HG02571 (cell line): ENCODE results near the gene POLR3GL.

Experiments used
- ATAC-seq: cut with Tn5 transposase; IDR thresholded peaks from one replicate; pipeline ENCODE4 v1.9.1; 2021; ENCODE audit warnings: mild to moderate bottlenecking, moderate library complexity; ENCODE audit not compliant: unreplicated experiment

POLR3GL gene

DNA sequence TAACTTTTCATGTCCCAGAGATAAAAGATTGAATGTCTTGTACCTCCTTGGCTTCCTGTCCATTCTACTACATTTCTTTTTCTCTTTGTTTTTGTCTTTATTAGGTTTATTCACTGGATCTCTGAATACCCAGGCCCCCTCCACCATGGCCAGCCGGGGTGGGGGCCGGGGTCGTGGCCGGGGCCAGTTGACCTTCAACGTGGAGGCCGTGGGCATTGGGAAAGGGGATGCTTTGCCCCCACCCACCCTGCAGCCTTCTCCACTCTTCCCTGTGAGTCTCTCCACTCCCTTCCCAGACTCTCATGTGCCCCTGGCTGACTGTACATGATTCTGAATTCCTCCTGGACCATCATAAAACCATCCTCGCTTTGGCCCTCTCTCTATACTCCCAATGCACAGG lies 10.2 kb downstream of the POLR3GL start:
- no peak for ATAC-seq

DNA sequence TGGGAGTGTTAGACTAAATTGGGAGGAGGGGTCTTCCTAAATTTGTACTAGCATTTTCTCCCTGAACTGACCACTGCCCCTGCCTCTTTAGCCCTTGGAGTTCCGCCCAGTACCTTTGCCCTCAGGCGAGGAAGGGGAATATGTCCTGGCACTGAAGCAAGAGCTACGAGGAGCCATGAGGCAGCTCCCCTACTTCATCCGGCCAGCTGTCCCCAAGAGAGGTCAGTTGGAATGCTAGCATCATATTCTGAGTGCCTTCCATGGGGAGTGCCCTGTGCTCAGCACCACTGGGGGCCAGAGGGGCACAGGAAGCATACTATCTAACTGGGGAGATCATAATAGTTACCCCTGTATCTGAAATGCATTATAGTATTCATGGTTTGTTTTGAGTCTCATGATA lies 10.7 kb downstream of the POLR3GL start:
- no peak for ATAC-seq

DNA sequence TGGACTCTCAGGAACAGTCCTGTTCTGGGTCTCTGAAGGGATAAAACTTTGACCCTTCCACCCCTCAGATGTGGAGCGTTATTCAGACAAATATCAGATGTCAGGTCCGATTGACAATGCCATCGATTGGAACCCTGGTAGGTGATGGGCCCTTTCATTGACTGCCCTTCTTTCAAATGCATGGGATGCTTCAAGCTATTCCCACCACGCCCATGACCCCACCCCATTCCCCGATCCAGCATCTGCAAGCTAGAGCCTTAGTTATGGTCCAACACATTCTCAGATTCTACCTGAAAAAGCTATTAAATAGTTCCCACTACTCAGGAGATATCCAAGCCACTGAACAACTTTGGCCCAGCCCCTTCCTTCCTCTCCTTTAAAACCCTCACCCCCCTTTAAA lies 12.5 kb downstream of the POLR3GL start:
- ATAC-seq = no peak

DNA sequence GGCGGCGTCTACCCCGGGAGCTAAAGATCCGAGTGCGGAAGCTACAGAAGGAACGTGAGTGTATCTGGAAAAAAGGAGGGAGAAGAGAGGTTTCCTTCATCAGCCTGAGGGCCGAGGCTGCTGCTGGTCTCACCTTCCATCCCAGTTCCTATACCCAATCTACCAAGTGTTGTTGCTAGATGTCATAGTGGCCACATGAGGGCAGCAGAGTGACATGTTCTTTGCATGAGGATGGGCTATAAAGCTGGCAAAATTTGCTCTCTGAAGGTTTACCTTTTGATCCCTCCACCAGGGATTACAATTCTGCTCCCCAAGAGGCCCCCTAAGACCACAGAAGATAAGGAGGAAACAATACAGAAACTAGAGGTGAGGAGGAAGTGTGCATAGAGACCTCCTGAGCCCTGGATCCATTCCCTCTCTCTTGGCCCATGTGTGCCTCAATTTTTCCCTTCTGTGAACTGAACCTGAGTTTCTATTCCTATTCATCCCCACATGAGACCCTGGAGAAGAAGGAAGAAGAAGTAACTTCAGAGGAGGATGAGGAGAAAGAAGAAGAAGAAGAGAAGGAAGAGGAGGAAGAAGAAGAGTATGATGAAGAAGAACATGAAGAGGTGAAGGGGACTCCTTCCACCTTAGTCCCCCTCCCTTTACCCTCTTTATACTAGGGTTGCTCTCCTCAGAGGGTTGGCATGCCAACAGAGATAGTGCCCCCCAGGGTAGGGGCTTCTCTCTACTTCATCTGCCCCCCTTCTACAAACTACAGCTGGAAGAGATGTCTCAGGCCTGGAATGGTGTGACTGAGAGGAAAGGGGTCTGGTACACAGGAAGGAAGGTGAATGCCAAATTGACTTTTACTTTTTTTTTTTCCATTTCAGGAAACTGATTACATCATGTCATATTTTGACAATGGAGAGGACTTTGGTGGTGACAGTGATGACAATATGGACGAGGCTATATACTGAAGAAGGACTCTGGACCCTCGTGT lies 13.3 kb downstream of the POLR3GL start:
- ATAC-seq = no peak

DNA sequence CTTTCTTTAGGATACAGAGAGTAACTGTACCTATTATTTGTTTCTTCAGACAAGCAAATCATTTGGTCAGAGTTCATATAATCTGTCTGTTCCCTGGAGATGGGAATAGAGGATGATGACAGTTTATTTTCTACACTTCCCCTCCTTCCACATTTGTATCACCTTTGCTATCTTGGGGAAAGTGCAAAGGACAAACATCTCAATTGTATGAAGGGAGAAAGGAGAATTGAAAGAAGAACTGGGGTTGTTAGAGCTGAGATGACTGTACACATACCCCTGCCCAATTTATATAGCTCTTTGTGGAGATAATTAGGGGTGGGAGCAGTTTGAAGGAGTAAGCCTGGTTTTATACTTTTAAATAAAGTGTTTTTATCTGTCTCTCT lies 14.0 kb downstream of the POLR3GL start:
- no peak for ATAC-seq

DNA sequence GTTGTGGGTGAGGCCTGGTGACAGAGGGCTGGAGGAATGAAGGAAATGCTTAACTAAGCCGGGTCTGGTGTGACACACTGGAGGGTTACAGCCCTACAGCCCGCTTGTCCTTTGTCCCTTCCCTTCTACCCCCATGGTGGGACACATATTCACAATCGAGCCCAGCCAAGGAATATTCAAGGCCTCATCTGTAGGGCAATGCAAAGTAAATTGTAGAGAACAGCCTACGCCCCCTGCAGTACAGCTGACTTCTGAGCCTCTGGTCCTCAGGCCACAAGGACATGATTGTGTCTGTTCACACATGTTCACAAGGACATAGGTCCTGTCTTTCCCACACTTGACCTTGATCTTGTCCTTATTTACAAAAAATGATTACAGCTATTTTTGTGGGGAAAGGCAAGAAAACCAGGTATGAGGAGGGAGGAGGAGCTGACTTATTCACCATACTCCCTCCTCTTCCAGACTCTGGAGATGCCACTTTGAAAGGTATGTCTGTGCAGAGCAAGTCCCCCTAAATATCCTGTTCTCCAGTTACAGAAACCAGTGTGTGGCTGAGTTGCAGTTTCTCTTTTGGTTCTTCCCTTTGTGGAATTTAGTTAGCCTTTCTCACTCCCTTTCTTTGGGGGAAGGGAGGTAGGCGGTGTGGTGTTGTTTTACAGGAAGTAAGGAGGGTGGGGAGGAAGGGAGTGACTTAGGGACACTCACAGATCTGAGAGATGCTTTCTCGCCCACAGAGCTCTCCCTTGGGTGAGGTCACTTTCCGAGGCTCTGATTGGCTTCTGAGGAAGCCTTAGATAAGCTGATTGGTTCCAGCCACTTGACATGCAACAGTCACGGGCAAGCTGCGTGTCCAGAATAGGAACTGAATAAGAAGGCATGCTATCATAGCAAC lies 14.6 kb downstream of the POLR3GL start:
- peak; percentile 92 for ATAC-seq

DNA sequence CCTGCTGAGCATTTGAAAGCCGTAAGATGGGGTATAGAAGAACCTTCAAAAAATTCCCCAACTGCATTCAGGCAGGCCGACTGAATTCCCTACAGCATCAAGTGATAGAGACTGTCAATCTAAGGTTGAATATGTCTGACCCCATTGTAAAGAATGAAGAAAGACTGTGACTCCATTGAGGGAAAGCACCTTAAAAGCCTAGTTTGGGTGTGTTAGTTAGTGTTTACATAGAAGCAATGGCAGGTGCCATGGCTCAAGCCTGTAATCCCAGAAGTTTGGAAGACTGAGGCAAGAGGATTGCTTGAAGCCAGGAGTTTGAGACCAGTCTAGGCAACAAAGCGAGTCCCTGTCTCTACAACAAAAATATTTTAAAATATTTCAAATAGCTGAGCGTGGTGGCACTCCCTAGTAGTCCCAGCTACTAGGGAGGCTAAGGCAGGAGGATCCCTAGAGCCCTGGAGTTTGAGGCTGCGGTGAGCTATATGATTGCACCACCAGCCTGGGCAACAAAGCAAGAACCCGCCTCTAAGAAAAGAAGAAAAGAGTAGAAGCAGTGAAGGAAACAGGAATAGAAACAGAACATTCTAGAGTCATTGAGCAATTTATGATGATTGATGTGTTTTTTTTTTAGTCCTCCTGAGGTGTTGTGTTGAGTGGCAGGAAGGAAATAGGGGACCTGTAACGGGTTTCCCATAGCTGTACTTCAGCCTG lies 15.4 kb downstream of the POLR3GL start:
- ATAC-seq = no peak

DNA sequence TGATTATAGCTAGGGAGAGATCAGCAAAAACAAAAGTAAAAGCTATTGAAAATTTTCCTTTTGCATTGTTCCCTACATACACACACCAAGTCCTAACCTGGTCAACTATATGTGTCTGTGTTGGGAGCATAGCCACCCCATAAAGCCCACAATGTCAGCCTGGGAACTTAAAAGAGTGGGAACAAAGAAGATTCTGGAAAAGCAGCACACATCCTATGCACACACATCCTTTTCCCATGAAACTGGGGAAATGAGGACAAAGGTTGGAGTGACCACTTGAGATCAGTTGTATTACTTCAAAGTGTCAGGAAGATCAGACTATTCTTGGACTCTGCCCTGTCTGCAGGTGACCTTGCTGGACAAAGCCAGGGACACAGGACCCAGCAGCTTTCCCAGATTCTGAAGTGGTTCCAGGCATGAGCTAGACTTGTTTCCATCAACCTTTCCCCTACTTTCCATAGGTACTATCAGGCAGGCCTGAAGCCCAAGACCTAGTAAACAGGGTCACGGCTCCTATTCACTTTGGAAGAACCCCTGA lies 16.0 kb downstream of the POLR3GL start:
- ATAC-seq = no peak

DNA sequence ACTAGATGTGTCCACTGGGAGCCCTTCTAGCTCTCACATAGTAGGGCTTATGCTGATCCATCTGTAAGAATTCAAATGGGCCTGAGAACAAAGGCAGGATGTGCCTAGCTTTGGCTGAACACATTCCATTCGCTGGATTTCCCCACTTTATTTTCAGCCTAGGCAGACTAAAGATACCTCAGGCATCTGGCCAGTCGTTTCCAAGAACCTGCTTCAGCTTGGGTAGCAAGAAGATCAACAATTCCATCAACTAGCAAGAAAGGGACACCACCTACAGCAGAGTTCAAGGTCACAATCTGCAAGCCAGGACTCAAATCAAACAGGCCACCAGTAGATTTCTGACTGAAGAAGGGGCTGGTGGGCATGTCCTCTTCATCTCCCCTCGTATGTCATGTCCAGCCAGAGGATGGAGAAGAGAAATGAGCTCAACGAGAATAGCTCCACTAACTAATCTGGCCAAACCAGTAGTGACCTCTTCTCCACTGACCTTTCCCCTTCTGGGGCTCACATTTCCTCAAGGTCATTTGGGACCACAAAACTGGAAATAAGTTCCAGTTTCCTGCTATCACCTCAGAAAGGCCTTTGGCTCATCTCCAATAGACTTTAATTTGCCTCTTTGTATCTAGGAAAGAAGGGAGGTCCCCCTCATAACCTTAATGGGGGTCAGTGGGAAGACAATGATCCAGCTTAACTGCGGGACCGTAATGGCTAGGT lies 17.7 kb downstream of the POLR3GL start:
- no peak for ATAC-seq

DNA sequence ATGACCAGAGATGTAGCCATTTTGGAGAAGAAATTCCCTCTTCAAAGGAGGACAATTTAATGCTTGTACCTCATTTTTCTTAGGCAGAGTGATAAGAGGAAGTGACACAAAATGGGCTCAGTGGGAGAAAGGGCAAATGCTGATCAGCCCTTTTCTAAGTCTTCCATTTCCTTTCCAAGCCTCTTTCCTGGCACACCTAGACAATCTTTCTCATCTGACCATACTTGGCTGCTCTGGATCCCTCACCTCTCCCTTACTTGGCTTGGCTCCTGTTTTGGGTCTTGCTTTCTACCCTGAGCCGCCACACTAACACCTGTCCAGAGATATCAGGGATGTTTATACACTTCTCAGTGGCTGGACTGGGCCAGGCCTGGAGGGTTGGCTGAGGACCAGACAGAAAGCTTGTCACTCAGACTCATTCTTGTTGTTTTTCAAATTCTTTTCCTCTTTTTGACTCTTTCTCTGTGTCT lies 18.8 kb downstream of the POLR3GL start:
- ATAC-seq = no peak

DNA sequence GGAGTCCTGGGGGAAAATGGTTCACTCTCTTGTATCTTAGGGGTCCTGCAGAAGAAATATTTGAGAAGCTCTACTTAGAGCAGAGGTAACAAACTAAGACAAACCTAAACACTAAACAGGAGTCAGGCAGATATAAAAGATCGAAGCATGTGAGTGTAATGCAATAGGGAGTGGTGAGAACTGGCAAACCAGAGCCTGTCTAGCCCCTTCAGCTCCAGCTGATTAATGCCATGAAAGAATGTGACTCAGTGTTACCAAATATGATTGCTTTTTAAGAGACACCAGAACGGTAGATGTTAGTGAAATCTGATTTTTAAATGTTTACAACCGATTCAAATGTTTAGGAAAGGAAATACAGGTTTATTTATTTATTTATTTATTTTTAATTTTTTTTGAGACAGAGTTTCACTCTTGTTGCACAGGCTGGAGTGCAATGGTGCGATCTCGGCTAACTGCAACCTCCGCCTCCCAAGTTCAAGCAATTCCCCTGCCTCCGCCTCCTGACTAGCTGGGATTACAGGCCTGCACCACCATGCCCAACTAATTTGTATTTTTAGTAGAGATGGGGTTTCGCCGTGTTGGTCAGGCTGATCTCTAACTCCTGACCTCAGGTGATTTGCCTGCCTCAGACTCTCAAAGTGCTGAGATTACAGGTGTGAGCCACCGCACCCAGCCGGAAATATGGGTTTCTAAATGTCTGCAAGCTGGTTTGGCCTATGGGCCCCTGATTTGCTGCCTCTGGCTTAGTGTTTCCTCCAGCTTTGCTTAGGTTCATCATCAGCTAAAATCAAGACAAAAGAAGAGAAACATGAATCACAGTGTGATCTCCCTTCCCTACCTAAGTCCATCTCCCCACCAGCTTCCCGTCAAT lies 19.7 kb downstream of the POLR3GL start:
- ATAC-seq = no peak

DNA sequence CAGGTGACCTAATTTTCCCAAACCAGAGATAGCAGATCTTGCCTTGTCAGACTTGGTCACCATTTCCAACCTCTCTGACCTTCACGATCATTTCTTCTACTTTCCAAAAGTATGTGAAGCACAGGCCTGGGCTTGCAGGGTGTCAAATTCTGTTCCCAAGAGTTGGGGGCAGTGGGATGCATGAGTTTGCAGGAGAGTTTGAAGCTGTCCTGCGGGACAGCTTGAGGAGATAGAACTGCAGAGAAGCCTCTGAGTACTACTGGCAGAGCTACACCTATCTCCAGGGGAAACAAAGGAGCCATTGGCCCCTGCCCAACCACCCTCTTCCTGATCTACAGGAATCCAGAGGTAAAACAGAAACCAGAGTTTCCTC lies 20.6 kb downstream of the POLR3GL start:
- ATAC-seq = no peak

DNA sequence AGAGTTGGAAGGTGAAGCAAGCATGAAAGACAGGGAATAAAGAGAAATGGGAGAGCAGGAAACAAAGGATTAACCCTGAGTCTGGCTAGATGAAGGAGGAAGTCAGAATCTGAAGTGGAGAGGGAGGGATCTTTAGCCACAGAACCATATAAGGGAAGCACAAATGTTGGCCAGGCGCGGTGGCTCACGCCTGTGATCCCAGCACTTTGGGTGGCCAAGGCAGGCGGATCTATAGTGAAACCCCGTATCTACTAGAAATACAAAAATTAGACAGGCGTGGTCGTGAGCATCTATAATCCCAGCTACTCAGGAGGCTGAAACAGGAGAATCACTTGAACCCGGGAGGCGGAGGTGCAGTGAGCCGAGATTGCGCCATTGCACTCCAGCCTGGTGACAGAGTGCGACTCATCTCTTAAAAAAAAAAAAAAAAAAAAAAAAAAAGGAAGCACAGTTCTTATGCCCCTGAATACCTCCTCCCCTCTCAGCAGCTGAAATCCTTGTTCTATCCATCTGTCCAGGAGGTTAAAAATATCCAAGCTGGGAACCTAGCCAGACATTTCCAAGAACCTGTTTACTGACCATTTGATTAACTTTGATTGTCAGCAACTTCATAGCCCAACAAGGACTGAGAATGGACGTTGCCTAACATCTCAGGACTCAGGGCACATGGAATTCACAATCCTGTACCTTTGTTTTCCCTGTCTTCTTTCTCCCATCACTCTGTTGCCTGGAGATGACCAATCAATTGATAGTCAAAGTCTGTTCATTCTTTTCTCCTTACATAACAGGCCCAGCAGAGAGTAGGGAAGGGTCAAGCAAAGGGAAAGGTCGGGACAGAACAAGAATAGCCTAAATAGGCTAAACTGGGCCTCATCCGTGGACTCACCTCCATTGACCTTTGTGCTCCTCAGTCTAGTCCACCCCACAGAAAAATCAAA lies 21.3 kb downstream of the POLR3GL start:
- ATAC-seq = no peak

DNA sequence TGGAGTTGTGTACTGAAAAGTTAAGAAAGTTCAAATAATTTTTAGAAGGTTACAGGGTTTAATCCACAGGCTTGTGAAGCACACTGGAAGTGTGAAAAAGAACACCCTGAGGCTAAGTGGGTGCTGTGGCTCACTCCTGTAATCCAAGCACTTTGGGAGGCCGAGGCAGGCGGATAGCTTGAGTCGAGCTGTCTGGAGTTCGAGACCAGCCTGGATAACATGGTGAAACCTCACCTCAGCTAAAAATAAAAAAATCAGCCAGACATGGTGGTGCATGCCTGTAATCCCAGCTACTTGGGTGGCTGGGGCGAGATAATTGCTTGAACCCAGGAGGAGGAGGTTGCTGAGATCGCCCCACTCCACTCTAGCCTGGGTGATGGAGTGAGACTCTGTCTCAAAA lies 22.1 kb downstream of the POLR3GL start:
- no peak for ATAC-seq

DNA sequence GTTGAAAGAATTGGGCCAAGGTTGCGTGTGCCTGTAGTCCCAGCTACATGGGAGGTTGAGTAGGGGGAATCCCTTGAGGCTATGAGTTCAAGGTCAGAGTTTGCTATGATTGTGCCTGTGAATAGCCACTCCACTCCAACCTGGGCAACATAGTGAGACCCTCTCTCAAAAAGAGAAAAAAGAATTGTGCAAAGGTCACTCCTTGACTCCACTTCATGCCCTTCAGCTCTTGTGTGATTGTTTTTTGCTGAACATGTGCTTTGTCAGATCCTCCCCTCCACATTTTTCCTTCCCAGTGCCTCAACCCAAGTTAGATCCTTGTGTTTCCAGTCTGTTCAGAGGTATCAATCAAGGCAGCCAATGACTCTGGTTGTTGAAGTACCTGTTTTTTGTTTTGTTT lies 23.4 kb downstream of the POLR3GL start:
- no peak for ATAC-seq

DNA sequence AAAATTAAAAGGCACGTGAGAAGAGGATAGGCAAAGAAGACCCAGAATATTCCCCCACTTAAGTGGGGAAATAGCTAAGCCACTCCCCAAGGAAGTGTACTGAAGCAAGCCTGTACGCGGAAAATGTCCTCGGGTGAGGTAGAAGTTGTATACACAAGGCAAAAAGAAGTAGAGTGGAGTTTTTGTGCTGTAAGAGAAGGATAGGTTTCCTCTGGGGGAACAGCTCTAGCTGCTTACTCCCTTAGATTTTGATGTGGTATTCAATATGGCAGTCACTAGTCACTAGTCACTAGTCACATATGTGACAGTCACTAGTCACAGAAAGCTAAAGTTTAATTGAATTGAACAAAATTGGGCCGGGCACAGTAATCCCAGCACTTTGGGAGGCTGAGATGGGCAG lies 24.3 kb downstream of the POLR3GL start:
- ATAC-seq = no peak

DNA sequence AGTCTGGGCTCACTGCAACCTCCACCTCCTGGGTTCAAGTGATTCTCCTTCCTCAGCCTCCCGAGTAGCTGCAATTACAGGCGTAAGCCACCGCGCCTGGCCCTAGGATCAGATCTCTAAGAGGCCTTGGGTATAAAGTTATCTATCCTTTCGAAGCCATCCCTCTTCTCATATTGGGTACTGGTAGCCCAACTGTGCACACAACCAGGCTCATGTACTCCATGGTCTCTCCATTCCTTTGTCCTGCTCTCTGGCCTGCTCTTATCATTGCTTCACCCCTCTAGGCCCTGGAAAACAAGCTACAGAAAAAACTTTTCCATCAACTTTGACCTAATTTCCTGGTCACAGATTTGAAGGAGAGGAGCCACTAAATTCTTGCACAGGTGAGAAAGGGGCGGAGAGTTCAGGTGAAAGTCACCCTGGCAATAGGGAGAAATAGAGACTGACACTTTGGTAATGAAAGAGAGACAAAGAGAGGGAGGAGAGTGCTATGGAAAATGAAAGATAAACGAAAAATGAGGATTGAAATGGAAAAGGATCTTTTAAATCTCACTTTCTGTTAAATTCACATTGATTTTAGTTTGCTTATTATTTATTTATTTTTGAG lies 25.9 kb downstream of the POLR3GL start:
- ATAC-seq = no peak
